CD4-positive, alpha-beta T cell (primary cell): ENCODE results near the gene AGPS. TPM values are rescaled to one million over a fixed set of nuclear protein-coding genes. Genes with fewer than 3 reads are reported as not detected.

Experiments used
- ATAC-seq: fragments of 200-7000 bp; cut with Tn5 transposase; one replicate; pipeline ENCODE4 v1.10.0; 2022; ENCODE audit warnings: mild to moderate bottlenecking; ENCODE audit not compliant: poor library complexity
- CTCF ChIA-PET: fragments of 350-600 bp; sonication (Branson Sonifier 250); formaldehyde crosslinking; loops from one replicate; lab custom pipeline; 2021; ENCODE audit warnings: antibody characterized with exemption, inconsistent platforms; lab: Charles Lee
- POLR2A ChIA-PET: fragments of 350-600 bp; sonication (Branson Sonifier 250); formaldehyde crosslinking; loops from one replicate; lab custom pipeline; 2021; ENCODE audit warnings: antibody characterized with exemption, inconsistent platforms; lab: Charles Lee
- DNase-seq, 14 experiments: peaks; one replicate each; pipeline ENCODE4 v3.0.0-alpha.2; 2013 to 2020; ENCODE audit warnings: mixed read lengths in 2 of 14
- H3K27ac ChIP-seq, 2 donors: one replicate each; pipeline versions ENCODE4 v1.5.1 to v1.7.0; 2013; ENCODE audit warnings: low read length in 2 of 2, low read depth in 1 of 2, mild to moderate bottlenecking in 1 of 2
- H3K27me3 ChIP-seq, 2 experiments: 1 replicate in 1 of 2; 2 replicates in 1 of 2; pipeline versions ENCODE4 v1.6.1 to v1.7.0; 2013; ENCODE audit warnings: low read length in 2 of 2, control low read depth in 1 of 2, mild to moderate bottlenecking in 1 of 2, moderate library complexity in 1 of 2; ENCODE audit not compliant: insufficient read depth in 2 of 2, control insufficient read depth in 1 of 2
- H3K36me3 ChIP-seq: one replicate; pipeline ENCODE4 v1.6.1; 2013; ENCODE audit warnings: low read length, control low read depth; ENCODE audit not compliant: insufficient read depth
- H3K4me1 ChIP-seq: one replicate; pipeline ENCODE4 v1.6.1; 2013; ENCODE audit warnings: low read length, control low read depth; ENCODE audit not compliant: insufficient read depth
- H3K4me3 ChIP-seq: one replicate; pipeline ENCODE4 v1.5.1; 2013; ENCODE audit warnings: mild to moderate bottlenecking, low read length, moderate library complexity
- H3K9me3 ChIP-seq, 2 experiments: 1 replicate in 1 of 2; 2 replicates in 1 of 2; pipeline versions ENCODE4 v1.6.1 to v1.7.0; 2013; ENCODE audit warnings: low read length in 2 of 2, mild to moderate bottlenecking in 2 of 2, control low read depth in 1 of 2, moderate library complexity in 1 of 2; ENCODE audit not compliant: control insufficient read depth in 1 of 2, insufficient read depth in 1 of 2
- H3K27ac Mint-ChIP-seq: one replicate; pipeline ENCODE4 v1.8.0; 2020; ENCODE audit warnings: mixed read lengths
- H3K27me3 Mint-ChIP-seq: one replicate; pipeline ENCODE4 v1.8.0; 2021; ENCODE audit warnings: mixed read lengths
- H3K36me3 Mint-ChIP-seq: one replicate; pipeline ENCODE4 v1.8.0; 2021; ENCODE audit warnings: low read depth, mixed read lengths
- H3K4me1 Mint-ChIP-seq: one replicate; pipeline ENCODE4 v1.8.0; 2021; ENCODE audit warnings: low read depth, mixed read lengths
- H3K4me3 Mint-ChIP-seq: one replicate; pipeline ENCODE4 v1.8.0; 2020; ENCODE audit warnings: mild to moderate bottlenecking, mixed read lengths
- H3K9me3 Mint-ChIP-seq: one replicate; pipeline ENCODE4 v1.8.0; 2020; ENCODE audit warnings: mixed read lengths
- intact Hi-C, 2 experiments: fragments of 100-400 bp; cut with DNase I in 1 of 2; cut with micrococcal nuclease in 1 of 2; formaldehyde crosslinking; loops; one replicate each; pipeline versions ENCODE4 v1.15.1 to v1.9.0; 2023 to 2025; cut with DNase I, micrococcal nuclease
- total RNA-seq, 174 experiments: library from RNA in 2 of 174; stranded (reverse) in 2 of 174; gene quantifications; one replicate each; pipeline ENCODE4 v1.2.3 and lab custom pipeline; 2021 to 2026
- TF ChIP-seq, protein P1 (sequence below): fragments of 200-600 bp; IDR thresholded peaks from one replicate; pipeline ENCODE4 v1.8.0; 2022; ENCODE audit warnings: antibody characterized with exemption, mild to moderate bottlenecking

Gene AGPS
- total RNA-seq, 2 experiments from 2014 or later: 21.5 to 23.9 TPM

DNA sequence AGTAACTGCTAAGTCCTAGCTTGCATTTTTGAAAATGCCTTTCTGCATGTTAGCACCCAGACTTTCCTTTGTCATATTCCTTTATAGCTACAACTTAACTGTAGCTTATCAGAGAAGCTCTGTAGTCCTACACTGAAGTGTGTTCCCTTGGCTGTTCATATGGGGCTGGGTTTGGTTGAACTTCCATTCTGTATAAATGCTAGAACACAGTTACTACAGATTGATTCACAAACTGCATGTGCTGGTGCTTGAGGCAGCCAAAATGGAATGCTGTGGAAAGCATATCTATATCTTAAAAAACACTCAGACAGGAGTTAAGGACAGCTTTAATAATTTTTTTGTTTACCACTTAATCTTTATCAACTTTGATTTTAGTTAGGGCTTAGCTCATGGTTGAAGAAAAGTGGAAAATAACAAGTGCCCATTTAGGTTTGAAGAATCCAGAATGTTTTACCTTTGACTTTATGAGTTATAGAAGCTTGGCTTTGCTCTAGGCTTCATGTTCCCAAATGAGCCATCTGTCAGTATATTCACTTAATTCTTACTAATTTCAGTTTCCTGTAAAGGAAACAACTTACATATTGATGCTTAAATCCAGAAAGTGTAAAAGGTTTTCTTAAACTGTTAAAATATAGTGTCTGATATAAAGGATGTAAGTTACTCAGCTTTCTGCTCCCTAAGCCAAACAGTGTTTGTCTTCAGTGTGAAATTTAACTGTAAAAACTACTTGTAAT lies 148.9 kb downstream of the AGPS start:
- intact Hi-C loops: no loop called here
- H3K4me3 Mint-ChIP-seq: no peak overlapping the region
- TF ChIP-seq, protein P1, sequence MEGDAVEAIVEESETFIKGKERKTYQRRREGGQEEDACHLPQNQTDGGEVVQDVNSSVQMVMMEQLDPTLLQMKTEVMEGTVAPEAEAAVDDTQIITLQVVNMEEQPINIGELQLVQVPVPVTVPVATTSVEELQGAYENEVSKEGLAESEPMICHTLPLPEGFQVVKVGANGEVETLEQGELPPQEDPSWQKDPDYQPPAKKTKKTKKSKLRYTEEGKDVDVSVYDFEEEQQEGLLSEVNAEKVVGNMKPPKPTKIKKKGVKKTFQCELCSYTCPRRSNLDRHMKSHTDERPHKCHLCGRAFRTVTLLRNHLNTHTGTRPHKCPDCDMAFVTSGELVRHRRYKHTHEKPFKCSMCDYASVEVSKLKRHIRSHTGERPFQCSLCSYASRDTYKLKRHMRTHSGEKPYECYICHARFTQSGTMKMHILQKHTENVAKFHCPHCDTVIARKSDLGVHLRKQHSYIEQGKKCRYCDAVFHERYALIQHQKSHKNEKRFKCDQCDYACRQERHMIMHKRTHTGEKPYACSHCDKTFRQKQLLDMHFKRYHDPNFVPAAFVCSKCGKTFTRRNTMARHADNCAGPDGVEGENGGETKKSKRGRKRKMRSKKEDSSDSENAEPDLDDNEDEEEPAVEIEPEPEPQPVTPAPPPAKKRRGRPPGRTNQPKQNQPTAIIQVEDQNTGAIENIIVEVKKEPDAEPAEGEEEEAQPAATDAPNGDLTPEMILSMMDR: no peak

DNA sequence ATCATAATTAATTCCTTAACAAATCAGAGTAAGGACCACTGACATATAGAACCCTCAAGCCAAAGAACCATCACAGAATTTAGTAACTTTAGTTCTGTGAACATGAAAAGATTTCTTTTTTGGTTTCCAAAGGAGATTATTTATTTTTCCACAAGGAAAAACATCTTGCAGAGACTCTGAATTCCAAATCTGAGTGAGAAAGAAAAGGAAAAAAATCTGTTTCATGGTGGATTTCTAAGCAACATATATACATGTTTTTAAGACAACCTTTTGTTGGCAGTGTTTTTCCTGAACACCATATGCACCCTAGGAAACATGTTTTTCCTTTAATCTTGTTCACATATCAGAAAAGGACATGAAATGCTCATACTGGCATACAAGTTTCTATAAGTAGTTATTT lies 149.8 kb downstream of the AGPS start:
- no peaks in the 10 kb centered on the region for H3K4me1 ChIP-seq
- no peak overlapping the region for H3K27ac Mint-ChIP-seq
- no peak for DNase-seq
- H3K27ac ChIP-seq: no peak overlapping the region
- H3K36me3 ChIP-seq: no peaks in the 10 kb centered on the region
- peaks cover 4% of the 10 kb centered on the region for H3K9me3 Mint-ChIP-seq
- H3K27me3 Mint-ChIP-seq: no peaks in the 10 kb centered on the region
- ChIA-PET POLR2A (interaction anchor here (1.1 kb wide), 1 partner anchor 13 kb away, joined by 5 read pairs; no protein-coding TSS in a partner anchor), CTCF (no interaction called here)
- ATAC-seq: no peak
- H3K9me3 ChIP-seq: no peaks in the 10 kb centered on the region
- intact Hi-C loops: no loop called here
- no peak overlapping the region for H3K4me3 Mint-ChIP-seq
- H3K4me3 ChIP-seq: no peak overlapping the region
- no peaks in the 10 kb centered on the region for H3K27me3 ChIP-seq
- TF ChIP-seq, protein P1: no peak
- H3K36me3 Mint-ChIP-seq: peaks cover 16% of the 10 kb centered on the region
- H3K4me1 Mint-ChIP-seq: no peaks in the 10 kb centered on the region

More for the DNA sequence above, 148.9 kb downstream of the AGPS start:
- Histone ChIP-seq H3K27me3 (no peaks in the 10 kb centered on the region), H3K27ac (no peak overlapping the region), H3K4me3 (no peak overlapping the region), H3K36me3 (no peaks in the 10 kb centered on the region), H3K9me3 (no peaks in the 10 kb centered on the region), H3K4me1 (no peaks in the 10 kb centered on the region)
- no peaks in the 10 kb centered on the region for H3K27me3 Mint-ChIP-seq
- no peak for ATAC-seq
- no peaks in the 10 kb centered on the region for H3K4me1 Mint-ChIP-seq
- peaks cover 20% of the 10 kb centered on the region for H3K36me3 Mint-ChIP-seq
- no peak for DNase-seq
- H3K9me3 Mint-ChIP-seq: peaks cover 4% of the 10 kb centered on the region
- POLR2A ChIA-PET: interaction anchor here (1.1 kb wide), 2 partner anchors 11 to 14 kb away, joined by 5 read pairs; a partner anchor contains a TSS
- CTCF ChIA-PET: interaction anchor here (1.1 to 1.2 kb wide), 2 partner anchors 11 to 63 kb away, joined by 3 read pairs; no protein-coding TSS in a partner anchor
- H3K27ac Mint-ChIP-seq: no peak overlapping the region

DNA sequence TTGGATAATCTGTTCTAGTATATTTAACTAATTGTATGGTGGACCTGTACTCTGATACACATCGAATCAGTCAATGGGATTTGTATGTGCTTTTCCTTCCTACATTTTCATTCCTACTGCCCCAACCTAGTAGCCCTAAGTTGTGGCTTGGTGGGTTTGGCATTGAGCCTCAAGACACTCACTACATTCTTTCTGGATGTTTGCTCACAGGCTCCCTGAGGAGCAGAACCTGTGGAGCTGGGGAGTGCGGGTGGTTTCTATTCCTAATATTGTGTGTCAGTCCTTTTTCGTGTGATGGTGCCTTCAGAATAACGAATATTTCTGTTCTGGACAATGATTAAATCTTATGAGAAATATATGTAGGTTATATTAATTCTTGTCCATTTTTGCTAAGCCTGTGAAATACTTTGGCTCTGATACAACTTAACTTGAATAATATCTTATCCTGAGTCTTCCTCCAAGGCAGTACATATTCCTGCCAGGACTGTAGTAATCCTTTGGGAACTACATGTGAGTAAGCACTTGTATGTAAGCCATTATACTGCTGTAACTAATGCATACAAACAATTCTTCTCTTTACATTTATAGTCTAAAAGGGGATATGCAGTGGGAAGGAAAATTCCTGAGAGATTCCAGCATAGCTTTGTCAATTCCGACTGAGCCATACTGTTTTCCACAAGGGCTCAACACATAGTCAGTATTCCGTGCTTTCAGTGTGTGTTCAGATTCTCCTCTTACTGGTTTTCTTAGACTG lies 150.6 kb downstream of the AGPS start:
- Histone ChIP-seq H3K4me3 (no peak overlapping the region), H3K27me3 (no peaks in the 10 kb centered on the region), H3K36me3 (no peaks in the 10 kb centered on the region), H3K4me1 (no peaks in the 10 kb centered on the region), H3K27ac (no peak overlapping the region), H3K9me3 (no peaks in the 10 kb centered on the region)
- TF ChIP-seq, protein P1: no peak
- Mint-ChIP-seq H3K9me3 (peaks cover 4% of the 10 kb centered on the region), H3K4me1 (no peaks in the 10 kb centered on the region), H3K27ac (no peak overlapping the region), H3K36me3 (peaks cover 10% of the 10 kb centered on the region), H3K27me3 (no peaks in the 10 kb centered on the region), H3K4me3 (no peak overlapping the region)
- intact Hi-C loops: no loop called here
- ChIA-PET CTCF (no interaction called here), POLR2A (no interaction called here)
- DNase-seq: no peak
- no peak for ATAC-seq
